GM23338 (cell line): ENCODE measurements around the gene GLG1. TPM values are rescaled to one million over a fixed set of nuclear protein-coding genes. Genes with fewer than 3 reads are reported as not detected.

ENCODE experiments used
- ATAC-seq: fragments of 200-7000 bp; cut with Tn5 transposase; 3 replicates; pipeline ENCODE4 v1.9.1; 2020
- DNase-seq: peaks from one replicate; pipeline ENCODE4 v3.0.0-alpha.2; 2015; ENCODE audit warnings: low spot score
- H2AFZ ChIP-seq: fragments of 200-600 bp; sonication (generic); 2 replicates; pipeline ENCODE4 v1.8.0; 2016; ENCODE audit warnings: antibody characterized with exemption, mild to moderate bottlenecking, moderate library complexity
- H3F3A ChIP-seq: fragments of 200-600 bp; sonication (generic); replicated peaks from 2 replicates; pipeline ENCODE4 v1.8.0; 2017; ENCODE audit warnings: antibody characterized with exemption, mixed run types, low read depth
- H3K27ac ChIP-seq: fragments of 200-600 bp; sonication (generic); 2 replicates; pipeline ENCODE4 v1.6.1; 2016; ENCODE audit warnings: low read depth
- H3K27me3 ChIP-seq: fragments of 200-600 bp; sonication (generic); 2 replicates; pipeline ENCODE4 v1.8.0; 2016; ENCODE audit warnings: mild to moderate bottlenecking, mixed run types, moderate library complexity; ENCODE audit not compliant: insufficient read depth
- H3K36me3 ChIP-seq: fragments of 200-600 bp; sonication (generic); 2 replicates; pipeline ENCODE4 v1.8.0; 2016; ENCODE audit warnings: mild to moderate bottlenecking; ENCODE audit not compliant: insufficient read depth
- H3K4me1 ChIP-seq: fragments of 200-600 bp; sonication (generic); 2 replicates; pipeline ENCODE4 v1.8.0; 2016; ENCODE audit warnings: mild to moderate bottlenecking, moderate library complexity; ENCODE audit not compliant: insufficient read depth
- H3K4me2 ChIP-seq: fragments of 200-600 bp; sonication (generic); 2 replicates; pipeline ENCODE4 v1.7.1; 2017; ENCODE audit warnings: mixed run types
- H3K4me3 ChIP-seq: fragments of 200-600 bp; sonication (generic); 2 replicates; pipeline ENCODE4 v1.6.1; 2016; ENCODE audit warnings: mixed run types
- H3K79me2 ChIP-seq: fragments of 200-600 bp; sonication (generic); replicated peaks from 2 replicates; pipeline ENCODE4 v1.8.0; 2017; ENCODE audit warnings: mild to moderate bottlenecking; ENCODE audit not compliant: insufficient read depth
- H3K9me2 ChIP-seq: fragments of 200-600 bp; sonication (generic); 2 replicates; pipeline ENCODE4 v1.8.0; 2017; ENCODE audit not compliant: insufficient read depth
- H4K20me1 ChIP-seq: fragments of 200-600 bp; sonication (generic); replicated peaks from 2 replicates; pipeline ENCODE4 v1.8.0; 2017; ENCODE audit warnings: mild to moderate bottlenecking; ENCODE audit not compliant: insufficient read depth
- H3K27ac Mint-ChIP-seq: 2 replicates; pipeline ENCODE4 v1.8.0; 2020; ENCODE audit warnings: inconsistent platforms, mild to moderate bottlenecking, moderate library complexity, mixed read lengths
- H3K27me3 Mint-ChIP-seq: 3 replicates; pipeline ENCODE4 v1.8.0; 2022; ENCODE audit warnings: low read depth, mild to moderate bottlenecking, moderate library complexity, mixed read lengths, inconsistent platforms; ENCODE audit not compliant: insufficient read depth, poor library complexity
- H3K36me3 Mint-ChIP-seq: 3 replicates; pipeline ENCODE4 v1.8.0; 2021; ENCODE audit warnings: low read depth, mild to moderate bottlenecking, inconsistent platforms, moderate library complexity, mixed read lengths
- H3K4me1 Mint-ChIP-seq: 3 replicates; pipeline ENCODE4 v1.8.0; 2020; ENCODE audit warnings: mild to moderate bottlenecking, inconsistent platforms, mixed read lengths
- H3K4me3 Mint-ChIP-seq: 3 replicates; pipeline ENCODE4 v1.8.0; 2021; ENCODE audit warnings: moderate library complexity, mild to moderate bottlenecking, inconsistent platforms, mixed read lengths
- H3K9me3 Mint-ChIP-seq: 3 replicates; pipeline ENCODE4 v1.8.0; 2020; ENCODE audit warnings: moderate library complexity, mild to moderate bottlenecking, inconsistent platforms, mixed read lengths
- CREB1 ChIP-seq: fragments of 250-450 bp; sonication (Bioruptor Pico); IDR thresholded peaks from 2 replicates; pipeline ENCODE4 v1.5.0; 2020; ENCODE audit warnings: low read depth, mild to moderate bottlenecking, moderate library complexity
- CTCF ChIP-seq, 2 experiments: fragments of 200-600 bp in 1 of 2; sonication (generic) in 1 of 2; conservative IDR thresholded peaks; 2 replicates each; pipeline versions ENCODE4 v1.5.1 to v1.6.1; 2016 to 2017; ENCODE audit warnings: antibody characterized with exemption in 2 of 2, low read depth in 2 of 2, mild to moderate bottlenecking in 2 of 2, moderate library complexity in 1 of 2
- ETS1 ChIP-seq: IDR thresholded peaks from 2 replicates; pipeline ENCODE4 v1.6.1; 2016; ENCODE audit warnings: antibody characterized with exemption
- EZH2 ChIP-seq: fragments of 200-600 bp; sonication (generic); IDR thresholded peaks from one replicate; pipeline ENCODE4 v1.8.0; 2017; ENCODE audit warnings: antibody characterized with exemption, mild to moderate bottlenecking, low read depth; ENCODE audit not compliant: unreplicated experiment
- EZH2phosphoT487 ChIP-seq: fragments of 200-600 bp; sonication (generic); IDR thresholded peaks from one replicate; pipeline ENCODE4 v1.8.1; 2018; ENCODE audit warnings: antibody characterized with exemption; ENCODE audit not compliant: unreplicated experiment
- JUNB ChIP-seq: IDR thresholded peaks from one replicate; pipeline ENCODE4 v1.6.1; 2016; ENCODE audit warnings: antibody characterized with exemption; ENCODE audit not compliant: unreplicated experiment
- NANOG ChIP-seq: IDR thresholded peaks from 2 replicates; pipeline ENCODE4 v1.6.1; 2016; ENCODE audit warnings: antibody characterized with exemption, borderline replicate concordance
- POLR2AphosphoS5 ChIP-seq: IDR thresholded peaks from 2 replicates; pipeline ENCODE4 v1.6.1; 2016; ENCODE audit warnings: antibody characterized with exemption, low read depth
- REST ChIP-seq: IDR thresholded peaks from one replicate; pipeline ENCODE4 v1.6.1; 2018; ENCODE audit warnings: antibody characterized with exemption; ENCODE audit not compliant: unreplicated experiment
- STAT1 ChIP-seq: IDR thresholded peaks from one replicate; pipeline ENCODE4 v1.6.1; 2016; ENCODE audit warnings: antibody characterized with exemption; ENCODE audit not compliant: unreplicated experiment
- ZNF114 ChIP-seq: fragments of 250-450 bp; sonication (Bioruptor Pico); IDR thresholded peaks from 2 replicates; pipeline ENCODE4 v1.5.0; 2020; ENCODE audit warnings: mild to moderate bottlenecking, moderate library complexity
- ZNF331 ChIP-seq: fragments of 250-450 bp; sonication (Bioruptor Pico); IDR thresholded peaks from 2 replicates; pipeline ENCODE4 v1.5.0; 2020; ENCODE audit warnings: low read depth, mild to moderate bottlenecking, moderate library complexity
- ZNF462 ChIP-seq: fragments of 250-450 bp; sonication (Bioruptor Pico); IDR thresholded peaks from 2 replicates; pipeline ENCODE4 v1.5.0; 2020; ENCODE audit warnings: mild to moderate bottlenecking, moderate library complexity
- polyA plus RNA-seq: library from polyadenylated mRNA; unstranded; fragments of >200 nt; fragmentation: Nextera tagmentation; extraction: Ambion mirVana; gene quantifications from 2 replicates; pipeline ENCODE4 v1.2.1, GENCODE V29; 2016
- total RNA-seq: library from RNA; depleted of rRNA; stranded (reverse); fragments of >200 nt; shearing (Covaris generic); gene quantifications from 2 replicates; pipeline ENCODE4 v1.2.3, GENCODE V29; 2014

Gene GLG1
- total and polyA plus RNA-seq, 2 experiments from 2014 or later = 61.2 to 211 TPM

GRCh38 chr16:74466872-74467271, 140.0 kb downstream of the GLG1 start:
- Mint-ChIP-seq H3K4me3 (no peak overlapping the region), H3K36me3 (peaks cover 84% of the 10 kb centered on the region), H3K4me1 (no peaks in the 10 kb centered on the region), H3K9me3 (no peaks in the 10 kb centered on the region), H3K27me3 (peaks cover 7% of the 10 kb centered on the region), H3K27ac (no peak overlapping the region)
- Histone ChIP-seq H3K27me3 (no peaks in the 10 kb centered on the region), H3F3A (0 out of 2 replicates have a peak, but pooled peaks cover 6% of the 10 kb centered on the region), H3K4me1 (no peaks in the 10 kb centered on the region), H3K4me2 (no peak overlapping the region), H3K4me3 (no peak overlapping the region), H3K79me2 (no peaks in the 10 kb centered on the region), H2AFZ (no peak overlapping the region), H3K27ac (no peak overlapping the region), H3K36me3 (peaks cover 59% of the 10 kb centered on the region), H3K9me2 (no peaks in the 10 kb centered on the region), H4K20me1 (no peaks in the 10 kb centered on the region; the same call in 1 of the 2 replicates)
- no peak for ATAC-seq
- no peak for DNase-seq
- no peak for TF ChIP-seq CREB1
- TF ChIP-seq JUNB = no peak
- TF ChIP-seq POLR2AphosphoS5 = no peak
- TF ChIP-seq ZNF331 (CRISPR knock-in tag) = no peak
- no peak for TF ChIP-seq ZNF114
- no peak for TF ChIP-seq ZNF462 (CRISPR knock-in tag)
- no peak for TF ChIP-seq ETS1
- no peak for TF ChIP-seq NANOG
- no peak for TF ChIP-seq STAT1
- no peak for TF ChIP-seq EZH2
- TF ChIP-seq CTCF (conservative IDR thresholded peaks at IDR 0.05; ENCODE audit: low read depth in 2 of 2) = no peak
- TF ChIP-seq REST = no peak
- TF ChIP-seq EZH2phosphoT487 = no peak
